Activated T-helper 1 cell treated with anti-CD3 and anti-CD28 coated beads, Interleukin-12 subunit alpha, Interleukin-12 subunit beta, Interleukin-2, Interleukin-4 antibody, amounts not matched to agents 30 ng/mL and 10 ng/mL and 1 ng/mL, durations not matched to agents 14 hours and 24 hours and 36 hours (primary cell): Measurements from ENCODE around the gene MAP2K6. TPM values are rescaled to one million over a fixed set of nuclear protein-coding genes. Genes with fewer than 3 reads are reported as not detected.

Source experiments
- DNase-seq: peaks from one replicate; pipeline ENCODE4 v3.0.0; 2021; ENCODE audit warnings: low spot score
- H3K27ac Mint-ChIP-seq: one replicate; pipeline ENCODE4 v1.8.0; 2021; ENCODE audit warnings: mild to moderate bottlenecking, mixed read lengths
- H3K27me3 Mint-ChIP-seq: one replicate; pipeline ENCODE4 v1.8.0; 2022; ENCODE audit warnings: mild to moderate bottlenecking, moderate library complexity, mixed read lengths; ENCODE audit not compliant: insufficient read depth
- H3K36me3 Mint-ChIP-seq: one replicate; pipeline ENCODE4 v1.8.0; 2021; ENCODE audit warnings: low read depth, mixed read lengths
- H3K4me1 Mint-ChIP-seq: one replicate; pipeline ENCODE4 v1.8.0; 2021; ENCODE audit warnings: low read depth, mixed read lengths
- H3K4me3 Mint-ChIP-seq: one replicate; pipeline ENCODE4 v1.8.0; 2021; ENCODE audit warnings: mild to moderate bottlenecking, moderate library complexity, mixed read lengths
- H3K9me3 Mint-ChIP-seq: one replicate; pipeline ENCODE4 v1.8.0; 2021; ENCODE audit warnings: mixed read lengths
- intact Hi-C: fragments of 100-400 bp; cut with micrococcal nuclease; formaldehyde crosslinking; loops from one replicate; pipeline ENCODE4 v1.15.1; 2024
- total RNA-seq: library from RNA; stranded (reverse); gene quantifications from 2 replicates; pipeline ENCODE4 v1.2.3, GENCODE V29; 2022

Gene MAP2K6
- total RNA-seq, 1 donor from 2014 or later = 0.88 TPM

DNA sequence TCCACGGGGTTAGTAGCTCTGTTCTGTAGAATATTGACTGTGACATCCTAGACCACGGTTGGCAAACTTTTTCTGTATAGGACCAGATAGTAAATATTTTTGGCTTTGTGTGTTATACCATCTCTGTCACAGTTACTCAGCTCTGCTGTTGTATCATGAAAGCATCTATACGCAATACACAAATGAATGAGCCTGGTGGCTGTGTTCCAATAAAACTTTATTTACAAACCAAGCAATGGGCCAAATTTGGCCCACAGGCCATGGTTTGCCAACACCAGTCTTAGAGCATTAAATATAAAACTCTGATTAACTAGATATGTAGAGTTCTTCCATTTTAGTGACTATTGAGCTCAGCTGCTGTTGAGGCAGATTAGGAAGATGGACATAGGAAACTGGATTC lies 132.7 kb downstream of the MAP2K6 start:
- H3K27ac Mint-ChIP-seq = no peak overlapping the region
- H3K4me1 Mint-ChIP-seq = no peaks in the 10 kb centered on the region
- no peaks in the 10 kb centered on the region for H3K36me3 Mint-ChIP-seq
- no peak overlapping the region for H3K4me3 Mint-ChIP-seq
- intact Hi-C loops = no loop called here
- no peaks in the 10 kb centered on the region for H3K27me3 Mint-ChIP-seq
- no peak for DNase-seq
- H3K9me3 Mint-ChIP-seq = no peaks in the 10 kb centered on the region

DNA sequence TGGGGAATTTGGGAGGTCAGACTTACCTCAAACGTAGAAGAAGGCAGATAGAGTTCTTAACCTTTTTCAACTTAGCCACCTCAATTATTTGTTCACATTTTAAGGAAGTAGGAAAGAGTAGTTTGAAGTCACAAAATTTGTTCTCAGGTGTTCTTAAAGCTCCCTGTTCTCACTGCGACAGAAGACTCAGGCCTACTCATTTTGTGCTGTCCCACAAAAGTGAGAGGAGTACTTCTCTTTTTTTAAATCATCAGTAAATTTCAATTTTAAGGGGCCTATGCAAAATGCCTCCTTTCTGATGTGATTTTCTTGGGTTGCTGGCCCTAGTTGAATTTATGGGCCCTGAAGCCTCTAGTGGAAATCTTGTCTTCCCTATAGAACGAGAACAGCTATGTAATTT lies 133.4 kb downstream of the MAP2K6 start:
- no peaks in the 10 kb centered on the region for H3K4me1 Mint-ChIP-seq
- H3K4me3 Mint-ChIP-seq = no peak overlapping the region
- no peaks in the 10 kb centered on the region for H3K36me3 Mint-ChIP-seq
- no peaks in the 10 kb centered on the region for H3K27me3 Mint-ChIP-seq
- intact Hi-C loops = no loop called here
- no peak overlapping the region for H3K27ac Mint-ChIP-seq
- no peaks in the 10 kb centered on the region for H3K9me3 Mint-ChIP-seq
- no peak for DNase-seq

DNA sequence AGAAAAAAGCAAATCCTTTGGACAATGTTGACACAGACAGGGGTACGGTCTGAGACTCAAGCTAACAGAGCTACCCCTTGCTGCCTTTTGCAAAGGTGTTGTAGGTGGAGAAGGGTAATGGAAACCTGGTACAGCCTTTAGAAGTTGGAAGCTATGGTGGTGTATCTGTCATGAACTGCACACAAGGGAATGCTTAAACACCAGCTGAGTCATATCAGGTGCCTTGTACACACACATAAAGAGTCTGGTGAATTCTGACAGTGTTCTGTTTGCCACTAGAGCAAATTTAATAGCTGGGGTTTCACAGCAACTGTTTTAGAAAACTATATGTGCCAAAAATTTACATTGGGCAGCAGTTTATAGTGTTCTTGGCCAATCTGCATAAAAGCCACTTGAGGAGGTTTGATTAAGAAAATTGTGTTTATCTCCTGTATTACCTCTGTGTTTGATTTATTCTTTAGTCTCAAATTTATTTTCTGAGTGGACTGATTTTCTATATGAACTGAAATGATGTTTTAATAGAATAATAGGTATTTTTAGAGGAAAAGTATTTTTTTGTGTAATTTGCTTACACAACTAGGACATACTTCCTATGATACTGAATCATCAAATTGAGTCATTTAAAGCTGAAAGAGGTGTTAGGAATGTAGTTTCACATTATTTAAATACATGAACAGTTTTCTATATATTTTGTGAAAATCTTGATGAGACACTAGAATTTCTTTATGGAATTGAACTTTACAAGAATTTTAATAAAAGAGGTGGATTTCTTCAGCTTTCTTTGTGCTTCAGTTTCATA lies 136.9 kb downstream of the MAP2K6 start:
- no peak for DNase-seq
- Mint-ChIP-seq H3K27ac (no peak overlapping the region), H3K27me3 (no peaks in the 10 kb centered on the region), H3K9me3 (no peaks in the 10 kb centered on the region), H3K36me3 (no peaks in the 10 kb centered on the region), H3K4me3 (no peak overlapping the region), H3K4me1 (no peaks in the 10 kb centered on the region)
- intact Hi-C loops = no loop called here

DNA sequence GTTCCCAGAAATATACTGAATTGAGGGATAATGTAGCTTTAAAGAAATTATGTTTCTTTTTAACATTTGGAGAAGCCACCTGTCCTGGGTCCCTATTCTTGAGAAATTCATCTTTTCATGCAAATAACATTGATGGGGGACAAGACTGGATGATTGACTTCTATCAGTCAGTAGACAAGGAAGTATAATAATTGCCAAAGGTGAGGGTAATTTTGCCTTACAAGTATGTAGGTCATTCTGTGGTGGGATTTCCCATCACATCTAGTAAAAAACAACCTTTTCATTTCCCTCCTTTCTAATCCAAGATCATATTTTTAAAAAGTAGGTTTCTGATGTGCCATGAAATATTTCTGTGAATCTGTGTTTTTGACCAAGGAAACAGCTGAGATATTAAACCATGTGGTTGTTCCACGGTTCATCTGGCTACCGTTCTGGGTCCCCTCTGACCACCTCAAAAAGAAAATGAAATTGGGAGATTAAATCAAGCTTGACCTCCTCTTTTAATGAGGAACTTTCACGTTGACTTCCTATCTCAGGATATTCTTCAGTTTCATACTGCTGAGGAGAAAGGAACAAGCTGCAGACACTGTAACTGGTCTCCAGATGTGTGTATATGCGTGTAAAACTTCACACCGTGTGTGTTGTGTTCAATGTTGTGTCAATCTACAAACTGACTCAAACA lies 138.6 kb downstream of the MAP2K6 start:
- no peaks in the 10 kb centered on the region for H3K4me1 Mint-ChIP-seq
- intact Hi-C loops = no loop called here
- H3K27ac Mint-ChIP-seq = no peak overlapping the region
- H3K27me3 Mint-ChIP-seq = no peaks in the 10 kb centered on the region
- DNase-seq = no peak
- no peaks in the 10 kb centered on the region for H3K9me3 Mint-ChIP-seq
- no peaks in the 10 kb centered on the region for H3K36me3 Mint-ChIP-seq
- H3K4me3 Mint-ChIP-seq = no peak overlapping the region

DNA sequence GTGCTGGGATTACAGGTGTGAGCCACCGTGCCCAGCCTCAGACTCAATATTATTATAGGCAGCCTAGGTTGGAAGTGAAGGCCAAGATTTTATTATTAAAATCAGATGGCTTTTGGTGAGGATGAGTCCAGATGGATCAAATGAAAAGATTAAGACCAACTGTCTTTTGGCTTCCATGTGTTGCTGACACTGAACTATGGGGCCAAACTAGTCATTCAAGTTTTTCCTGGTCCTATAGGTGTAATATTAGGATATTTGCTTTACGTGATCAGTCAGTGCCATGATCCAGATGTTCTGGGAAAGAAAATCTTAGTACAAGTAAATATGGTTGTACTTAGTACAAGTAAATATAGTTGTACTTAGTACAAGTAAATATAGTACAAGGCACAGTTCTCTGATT lies 140.6 kb downstream of the MAP2K6 start:
- no peak for DNase-seq
- Mint-ChIP-seq H3K4me3 (no peak overlapping the region), H3K9me3 (no peaks in the 10 kb centered on the region), H3K36me3 (no peaks in the 10 kb centered on the region), H3K27ac (no peak overlapping the region), H3K4me1 (no peaks in the 10 kb centered on the region), H3K27me3 (no peaks in the 10 kb centered on the region)
- intact Hi-C loops = no loop called here

DNA sequence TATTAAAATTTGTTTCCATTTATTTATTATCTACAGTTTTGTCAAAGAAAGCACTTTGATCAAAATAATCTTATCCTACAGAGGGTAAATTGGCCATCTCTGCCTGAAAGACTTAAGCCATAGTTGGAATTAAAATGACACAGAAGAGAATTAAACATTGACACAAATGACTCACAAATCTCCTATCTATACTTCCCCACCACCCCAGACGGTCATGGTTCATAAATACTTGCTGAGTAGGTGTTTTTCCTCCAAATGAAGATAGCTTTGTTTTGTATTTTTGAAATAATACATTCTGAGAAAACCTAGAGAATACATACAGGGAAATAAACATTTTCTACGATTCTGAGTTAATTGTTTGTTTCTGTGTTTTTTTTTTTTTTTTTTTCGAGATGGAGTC lies 142.8 kb downstream of the MAP2K6 start:
- Mint-ChIP-seq H3K27me3 (peaks cover 1% of the 10 kb centered on the region), H3K4me3 (no peak overlapping the region), H3K27ac (no peak overlapping the region), H3K4me1 (no peaks in the 10 kb centered on the region), H3K36me3 (no peaks in the 10 kb centered on the region), H3K9me3 (no peaks in the 10 kb centered on the region)
- intact Hi-C loops = no loop called here
- DNase-seq = no peak

DNA sequence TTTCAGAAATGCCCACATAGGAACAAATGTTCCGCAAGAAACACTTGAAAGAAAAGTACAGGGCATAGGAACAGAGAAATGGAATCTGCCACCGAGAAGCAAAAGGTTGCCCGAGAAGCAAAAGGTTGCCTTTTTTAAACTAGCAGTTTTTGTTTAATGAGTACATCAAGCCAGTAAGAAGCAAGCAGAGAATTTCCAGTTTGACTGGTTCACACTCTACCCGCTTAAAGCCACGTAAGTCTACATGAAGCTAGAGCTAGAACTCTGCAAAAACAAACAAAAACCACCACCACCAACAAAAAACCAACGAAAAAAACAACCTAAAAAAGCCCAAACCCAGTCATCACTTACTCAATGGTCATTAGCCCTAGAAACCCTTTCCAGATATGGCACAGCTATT lies 144.3 kb downstream of the MAP2K6 start:
- intact Hi-C loops = no loop called here
- Mint-ChIP-seq H3K4me1 (no peaks in the 10 kb centered on the region), H3K9me3 (no peaks in the 10 kb centered on the region), H3K27ac (no peak overlapping the region), H3K36me3 (no peaks in the 10 kb centered on the region), H3K4me3 (no peak overlapping the region), H3K27me3 (peaks cover 1% of the 10 kb centered on the region)
- no peak for DNase-seq

DNA sequence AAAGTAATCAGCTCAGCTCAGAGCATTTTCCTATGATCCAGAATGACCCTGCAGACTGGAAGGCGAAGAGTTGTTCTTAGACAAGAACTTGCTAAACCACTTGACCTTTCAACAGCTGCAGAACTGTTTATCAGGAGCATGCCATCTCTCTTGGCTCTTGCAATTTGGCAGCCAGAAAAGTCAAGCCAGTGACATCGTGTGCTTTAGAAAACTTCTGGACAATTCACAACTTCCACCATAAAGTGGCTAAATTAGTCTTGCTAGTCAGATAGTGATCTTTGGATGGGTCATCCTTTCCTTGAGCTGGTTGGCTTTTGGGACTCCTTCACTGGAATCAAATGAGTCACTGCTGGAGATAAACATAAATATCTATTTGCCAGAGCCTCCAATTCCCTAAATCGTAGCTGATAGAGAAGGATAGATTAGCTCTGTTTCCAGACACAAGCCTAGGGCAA lies 146.5 kb downstream of the MAP2K6 start:
- Mint-ChIP-seq H3K4me3 (no peak overlapping the region), H3K27ac (no peak overlapping the region), H3K36me3 (no peaks in the 10 kb centered on the region), H3K4me1 (no peaks in the 10 kb centered on the region), H3K9me3 (no peaks in the 10 kb centered on the region), H3K27me3 (peaks cover 1% of the 10 kb centered on the region)
- DNase-seq = no peak
- intact Hi-C loops = loop anchor here (10.0 kb wide), 1 partner anchor 994 kb away; no protein-coding TSS in a partner anchor

DNA sequence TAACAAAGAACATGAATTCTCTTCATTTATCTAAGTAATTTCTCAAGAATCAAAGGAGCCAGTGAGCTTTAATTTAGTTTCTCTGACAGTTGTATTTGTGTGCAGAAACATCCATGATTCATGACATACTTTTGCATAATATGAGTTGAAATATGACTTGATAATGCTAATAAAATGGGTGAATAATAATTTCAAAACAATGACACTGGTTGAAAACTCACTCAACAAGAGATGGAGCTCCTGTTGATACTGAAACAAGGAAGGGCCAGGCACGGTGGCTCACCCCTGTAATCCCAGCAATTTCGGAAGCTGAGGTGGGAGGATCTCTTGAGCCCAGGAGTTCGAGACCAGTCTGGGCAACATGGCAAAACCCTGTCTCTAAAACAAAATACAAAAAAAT lies 147.0 kb downstream of the MAP2K6 start:
- Mint-ChIP-seq H3K27ac (no peak overlapping the region), H3K9me3 (no peaks in the 10 kb centered on the region), H3K36me3 (no peaks in the 10 kb centered on the region), H3K27me3 (peaks cover 1% of the 10 kb centered on the region), H3K4me1 (no peaks in the 10 kb centered on the region), H3K4me3 (no peak overlapping the region)
- DNase-seq = no peak
- intact Hi-C loops = loop anchor here (10.0 kb wide), 1 partner anchor 993 kb away; no protein-coding TSS in a partner anchor

DNA sequence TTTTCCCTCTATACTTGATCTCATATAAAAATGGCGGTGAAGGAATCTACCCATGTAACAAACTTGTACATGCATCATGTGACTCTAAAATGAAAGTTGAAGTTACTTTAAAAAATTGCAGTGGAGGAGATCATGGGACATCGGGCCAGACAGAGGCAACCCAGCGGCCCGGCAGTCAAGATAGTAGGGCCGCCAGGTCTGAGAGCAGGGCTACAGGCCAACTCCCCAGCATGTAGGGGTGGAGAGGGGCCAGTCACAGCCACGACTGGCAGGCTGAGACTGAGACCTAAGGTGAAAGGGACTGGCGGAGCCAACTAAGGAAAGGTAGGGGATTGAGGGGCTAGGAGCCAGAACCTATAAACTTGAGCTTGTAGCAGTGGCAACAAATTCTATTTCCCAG lies 150.9 kb downstream of the MAP2K6 start:
- H3K27me3 Mint-ChIP-seq = peaks cover 3% of the 10 kb centered on the region
- peaks cover 11% of the 10 kb centered on the region for H3K4me1 Mint-ChIP-seq
- no peak overlapping the region for H3K27ac Mint-ChIP-seq
- no peak overlapping the region for H3K4me3 Mint-ChIP-seq
- no peaks in the 10 kb centered on the region for H3K9me3 Mint-ChIP-seq
- no peaks in the 10 kb centered on the region for H3K36me3 Mint-ChIP-seq
- no peak for DNase-seq
- intact Hi-C loops = loop anchor here (10.0 kb wide), 1 partner anchor 989 kb away; no protein-coding TSS in a partner anchor

DNA sequence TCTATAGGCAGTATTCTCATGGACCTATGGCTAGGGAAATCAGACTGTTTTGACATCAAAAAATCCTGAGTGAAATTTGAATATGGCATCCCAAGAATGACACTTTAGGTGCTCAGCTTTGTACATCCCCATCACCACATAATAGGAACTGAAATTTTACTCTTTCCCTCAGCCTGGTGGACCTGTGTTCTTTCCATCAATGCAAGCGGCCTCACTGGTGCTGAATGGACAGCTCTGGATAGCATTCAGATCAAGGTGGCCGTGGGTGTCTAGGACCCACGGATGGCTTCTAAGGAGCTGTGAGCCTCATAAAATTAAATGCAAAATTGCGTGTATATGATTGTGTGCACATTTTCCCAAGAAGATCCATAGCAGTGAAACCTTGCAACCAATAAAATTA lies 152.6 kb downstream of the MAP2K6 start:
- Mint-ChIP-seq H3K4me1 (peaks cover 11% of the 10 kb centered on the region), H3K4me3 (no peak overlapping the region), H3K9me3 (no peaks in the 10 kb centered on the region), H3K27ac (no peak overlapping the region), H3K27me3 (peaks cover 2% of the 10 kb centered on the region), H3K36me3 (no peaks in the 10 kb centered on the region)
- DNase-seq = no peak
- intact Hi-C loops = loop anchor here (10.0 kb wide), 1 partner anchor 988 kb away; no protein-coding TSS in a partner anchor

DNA sequence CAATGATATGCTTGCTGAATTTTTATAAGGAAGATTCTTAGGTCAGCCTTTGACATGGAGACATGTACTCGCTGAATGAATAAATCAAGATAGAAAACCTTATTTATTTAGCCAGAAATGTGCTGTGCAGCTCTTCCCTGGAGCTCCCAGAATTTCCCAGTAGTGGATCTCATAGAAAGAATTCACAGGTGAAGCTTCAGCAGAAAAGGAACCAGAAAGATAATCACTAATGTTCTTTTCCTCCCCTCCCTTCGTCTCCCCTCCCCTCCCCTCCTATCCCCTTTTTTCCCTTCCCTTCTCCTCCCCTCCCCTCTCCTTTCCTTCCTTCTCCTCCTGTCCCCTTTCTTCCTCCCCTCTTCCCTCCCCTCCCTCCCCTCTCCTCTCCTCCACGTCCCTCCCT lies 158.2 kb downstream of the MAP2K6 start:
- Mint-ChIP-seq H3K27me3 (peaks cover 2% of the 10 kb centered on the region), H3K27ac (no peak overlapping the region), H3K9me3 (no peaks in the 10 kb centered on the region), H3K36me3 (no peaks in the 10 kb centered on the region), H3K4me3 (no peak overlapping the region), H3K4me1 (peaks cover 11% of the 10 kb centered on the region)
- intact Hi-C loops = no loop called here
- no peak for DNase-seq

DNA sequence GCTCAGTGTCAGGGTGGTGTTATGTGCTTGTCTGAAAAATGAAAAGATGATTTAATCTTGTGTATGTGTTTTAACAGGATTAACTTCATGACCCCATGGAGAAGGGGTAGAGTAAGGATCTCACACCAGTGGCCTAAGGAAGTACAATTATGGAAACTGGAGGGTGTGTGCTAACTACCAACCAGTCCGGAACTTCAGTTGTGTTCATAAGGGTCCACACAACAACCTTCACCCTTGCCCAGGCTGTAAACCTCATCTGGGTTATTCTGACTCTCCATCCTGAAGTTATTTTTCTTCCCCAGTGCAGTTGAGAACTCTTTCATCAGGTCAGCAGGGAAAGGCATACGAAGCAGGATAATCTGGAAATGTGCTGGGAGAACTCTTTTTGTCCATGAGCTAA lies 158.9 kb downstream of the MAP2K6 start:
- intact Hi-C loops = no loop called here
- no peak overlapping the region for H3K27ac Mint-ChIP-seq

More for the DNA sequence above, 158.9 kb downstream of the MAP2K6 start:
- no peak for DNase-seq
- H3K4me3 Mint-ChIP-seq = no peak overlapping the region
- peaks cover 11% of the 10 kb centered on the region for H3K4me1 Mint-ChIP-seq
- H3K9me3 Mint-ChIP-seq = no peaks in the 10 kb centered on the region
- H3K36me3 Mint-ChIP-seq = no peaks in the 10 kb centered on the region
- peaks cover 2% of the 10 kb centered on the region for H3K27me3 Mint-ChIP-seq
